Forelimb muscle (tissue), 1 donor: ENCODE data around the gene MIR17HG. TPM values are rescaled to one million over a fixed set of nuclear protein-coding genes. Genes with fewer than 3 reads are reported as not detected.
"Not testable (repeated sequence)": the region's sequence is repeated elsewhere in the genome, so short reads cannot be mapped to it uniquely, and the experiment has no call there.

Experiments
- DNase-seq: peaks from one replicate; pipeline ENCODE4 v3.0.0-alpha.2; 2013; ENCODE audit warnings: low read depth
- polyA plus RNA-seq: library from polyadenylated mRNA; unstranded; fragments of 120-200 nt; gene quantifications from one replicate; pipeline ENCODE4 v1.2.1, GENCODE V29; 2013; ENCODE audit not compliant: insufficient read length

Gene MIR17HG
- 3.4 TPM for polyA plus RNA-seq

DNA sequence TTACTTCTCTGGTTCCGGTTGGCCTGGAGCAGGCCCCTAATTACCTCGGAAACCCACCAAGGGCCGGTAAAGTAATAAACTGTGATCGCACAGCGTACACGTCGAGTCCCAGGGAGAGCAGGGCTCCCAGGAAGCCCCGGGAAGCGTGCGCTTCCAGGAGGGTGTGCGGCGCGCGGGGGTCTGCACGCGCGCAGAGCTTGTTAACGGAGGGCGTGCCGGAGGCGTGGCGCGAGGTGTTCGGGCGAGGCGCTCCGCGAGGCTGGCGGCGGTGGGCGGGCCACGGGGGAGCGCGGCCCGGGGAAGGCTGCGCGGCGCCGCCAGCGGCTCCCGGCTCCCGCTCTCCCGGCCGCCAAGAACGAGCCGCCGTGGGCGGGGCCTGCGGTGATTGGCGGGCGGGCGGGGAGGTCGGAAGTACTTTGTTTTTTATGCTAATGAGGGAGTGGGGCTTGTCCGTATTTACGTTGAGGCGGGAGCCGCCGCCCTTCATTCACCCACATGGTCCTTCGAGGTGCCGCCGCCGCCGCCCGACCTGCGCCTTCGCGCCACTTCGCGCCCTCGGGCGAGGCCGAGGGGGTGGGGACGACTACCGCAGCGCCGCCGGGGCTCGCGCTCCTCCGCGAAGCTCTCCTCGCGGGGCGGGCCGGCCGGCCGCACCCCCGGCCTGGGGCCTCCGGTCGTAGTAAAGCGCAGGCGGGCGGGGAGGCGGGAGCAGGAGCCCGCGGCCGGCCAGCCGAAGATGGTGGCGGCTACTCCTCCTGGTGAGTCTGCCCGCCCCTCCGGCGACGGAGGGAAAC, at the start of gene MIR17HG:
Gene MIR17HG, plus strand, starts transcription at position 486 of the 794 bp plus-strand sequence.
- DNase-seq, result peak; percentile 70

DNA sequence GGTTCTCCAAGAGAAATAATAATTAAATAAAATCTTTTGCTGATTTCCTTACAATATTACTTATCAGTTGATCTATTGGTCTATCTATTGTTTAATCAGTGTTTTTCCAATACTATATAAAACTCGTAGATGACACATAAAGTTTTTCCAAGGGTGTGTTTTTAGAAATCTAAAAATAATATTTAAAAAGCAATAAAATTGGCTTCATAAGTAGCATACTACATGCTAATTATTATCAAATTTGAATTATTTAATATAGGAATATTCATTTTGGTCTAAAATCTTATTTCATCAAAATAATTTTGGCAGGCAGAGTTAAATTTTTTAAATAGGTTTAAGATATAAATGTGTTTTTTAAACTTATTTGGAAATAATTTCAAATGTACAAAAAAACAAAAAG, 49.4 kb upstream of the MIR17HG start:
- DNase-seq, result no peak

DNA sequence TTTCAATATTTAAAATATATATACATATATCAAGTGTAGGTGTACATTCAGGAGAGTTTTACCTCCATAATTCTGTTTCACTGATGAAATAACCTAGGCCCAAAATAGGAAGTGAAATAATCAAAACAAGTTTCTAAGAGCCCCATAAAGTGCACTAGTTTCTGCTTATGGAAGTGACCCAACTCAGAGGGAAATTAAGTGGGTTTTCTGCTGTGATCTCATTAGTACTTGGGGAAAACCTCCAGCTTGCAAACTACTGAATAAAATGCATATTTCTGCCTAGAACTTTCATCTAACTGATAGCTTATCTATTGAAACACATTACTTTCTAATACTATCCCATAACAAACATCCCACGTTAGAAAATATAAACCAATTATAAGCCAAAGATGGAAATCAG, 45.4 kb upstream of the MIR17HG start:
- DNase-seq, result no peak

DNA sequence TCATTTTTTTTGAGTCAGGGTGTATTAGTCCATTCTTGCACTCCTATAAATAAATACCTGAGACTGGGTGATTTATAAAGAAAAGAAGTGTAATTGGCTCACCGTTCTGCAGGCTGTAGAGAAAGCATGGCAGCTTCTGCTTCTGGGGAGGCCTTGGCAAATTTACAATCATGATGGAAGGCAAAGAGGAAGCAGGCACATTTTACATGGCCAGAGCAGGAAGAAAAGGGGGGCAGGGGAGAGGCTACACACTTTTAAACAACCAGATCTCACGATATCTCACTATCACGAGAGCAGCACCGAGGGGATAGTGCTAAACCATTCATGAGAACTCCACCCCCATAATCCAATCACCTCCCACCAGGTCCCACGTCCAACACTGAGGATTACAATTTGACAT, 44.5 kb upstream of the MIR17HG start:
- DNase-seq, result no peak

DNA sequence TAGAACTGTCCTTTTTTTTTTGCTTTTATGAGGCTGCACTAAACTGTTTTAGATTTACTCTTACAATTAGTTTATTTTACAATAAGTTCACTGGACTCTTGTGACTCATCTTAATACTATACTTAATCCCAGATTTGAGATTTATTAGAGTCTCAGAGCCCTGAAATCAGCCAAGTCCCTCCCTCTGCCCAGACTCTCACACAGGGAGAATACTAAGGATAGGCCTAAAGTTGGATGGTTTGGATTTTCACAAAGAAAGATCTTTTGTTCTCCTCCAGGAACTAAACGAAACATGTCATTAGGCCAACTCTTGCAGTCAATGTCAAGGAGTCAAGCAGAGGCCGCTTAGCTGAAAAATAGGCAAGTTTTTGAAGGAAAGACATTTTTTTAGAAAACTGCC, 42.7 kb upstream of the MIR17HG start:
- DNase-seq, result peak; percentile 65

DNA sequence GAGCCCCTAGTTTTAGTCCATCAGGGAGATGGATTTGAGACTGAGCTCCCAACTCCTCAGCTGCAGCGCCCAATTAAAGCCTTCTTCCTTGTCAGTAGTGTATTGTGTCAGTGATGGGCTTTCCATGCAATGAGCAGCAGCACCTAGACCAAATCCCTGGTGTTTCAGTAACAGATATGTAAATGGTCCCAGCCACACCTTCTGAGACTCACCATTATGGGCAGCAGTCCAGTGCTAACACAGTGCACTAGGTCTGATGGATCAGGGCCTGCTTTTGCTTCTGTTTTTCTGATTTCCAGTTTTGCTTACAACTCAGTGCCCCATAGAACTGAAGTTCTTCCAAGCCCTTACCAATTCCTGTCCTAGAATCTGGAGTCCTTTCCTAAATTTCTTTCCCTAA, 41.8 kb upstream of the MIR17HG start:
- DNase-seq, result no peak

DNA sequence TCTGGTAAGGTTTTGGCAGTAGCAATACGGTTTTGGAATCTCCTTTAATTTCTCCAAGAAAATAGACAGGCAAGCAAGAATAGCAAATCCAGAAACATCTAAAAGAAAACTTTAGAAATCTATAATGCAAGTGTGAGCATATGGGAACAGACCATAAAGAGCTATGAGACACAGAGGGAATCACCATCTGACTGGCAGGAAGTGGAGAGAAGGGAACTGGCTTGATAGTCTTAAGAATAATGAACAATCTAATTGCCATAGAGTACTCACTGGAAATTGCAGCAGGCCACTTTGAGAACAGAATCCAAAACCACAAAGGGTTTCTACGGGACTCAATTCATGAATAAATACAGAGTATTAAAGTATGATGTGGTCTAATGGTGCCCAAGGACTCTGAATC, 39.6 kb upstream of the MIR17HG start:
- no peak for DNase-seq

DNA sequence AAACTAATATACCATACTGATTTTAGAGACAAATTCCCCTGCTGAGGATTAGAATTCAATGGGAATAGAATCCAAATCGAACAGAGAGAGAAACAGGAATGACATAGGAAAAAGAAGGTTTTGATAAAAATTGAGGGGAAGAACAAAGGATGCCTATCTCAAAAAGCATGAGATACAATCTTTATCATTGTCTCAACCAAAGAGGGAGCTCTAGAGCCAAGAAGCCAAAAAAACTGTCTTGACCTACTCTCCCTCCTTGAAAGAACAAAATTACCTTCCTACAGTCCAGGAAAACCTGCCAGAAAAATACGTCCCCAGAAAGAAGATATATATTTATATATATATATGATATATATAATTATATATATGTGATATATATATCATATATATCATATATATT, 39.2 kb upstream of the MIR17HG start:
- no peak for DNase-seq

DNA sequence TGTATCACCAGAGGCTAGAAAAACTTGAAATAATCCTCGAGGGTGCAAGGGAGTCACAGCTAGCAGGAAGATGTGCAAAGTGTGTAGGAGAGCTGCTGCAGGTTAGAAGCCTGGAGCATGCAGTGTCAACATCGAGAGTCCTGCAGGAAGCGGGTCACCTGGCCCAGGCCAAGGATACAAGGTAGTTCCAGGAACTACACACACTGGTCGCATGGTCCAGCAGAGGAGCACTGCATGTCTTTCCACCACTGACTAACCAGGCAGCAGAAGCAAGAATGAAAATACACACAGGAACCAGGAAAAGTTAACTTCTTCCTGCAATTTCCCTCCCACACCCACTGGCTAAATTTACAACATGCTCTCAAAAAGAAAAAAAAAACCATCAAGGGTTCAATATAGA, 36.0 kb upstream of the MIR17HG start:
- DNase-seq, result no peak

DNA sequence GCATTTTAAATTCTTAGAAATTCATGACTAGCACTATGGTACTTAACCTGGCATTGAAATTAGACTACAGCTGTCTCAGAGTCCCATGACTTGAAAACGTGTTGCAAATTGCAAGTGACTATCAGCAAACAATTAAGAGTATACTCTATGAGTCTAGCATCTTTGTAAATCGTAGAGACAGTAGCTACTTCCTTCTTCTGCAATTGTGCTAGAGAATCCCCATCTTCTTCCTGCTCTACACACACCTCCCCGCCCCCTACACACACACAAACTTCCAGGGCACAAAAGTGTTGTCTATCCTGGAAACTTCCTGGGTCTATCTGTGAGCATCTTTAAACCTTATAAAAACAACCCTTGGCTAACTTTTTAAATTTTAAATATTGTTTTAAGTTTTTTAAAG, 35.2 kb upstream of the MIR17HG start:
- DNase-seq, result no peak

DNA sequence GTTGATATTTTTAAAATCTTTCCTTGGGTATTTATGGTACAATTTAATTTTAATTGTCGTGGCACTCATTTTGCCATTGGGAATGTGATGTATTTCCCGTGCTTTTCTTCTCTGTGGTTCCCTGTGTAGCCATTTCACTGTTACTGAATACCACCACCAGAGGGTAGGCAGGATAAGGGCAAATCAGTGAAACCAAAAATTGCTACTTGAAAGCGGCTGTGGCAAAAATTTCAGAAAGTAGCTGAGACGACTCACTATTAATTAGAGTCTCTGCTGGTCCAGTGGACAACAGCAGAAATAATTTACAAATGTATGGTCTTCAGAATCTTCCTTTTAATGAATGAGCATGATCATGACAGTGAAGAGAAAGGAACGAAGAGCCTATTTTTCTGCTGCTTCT, 34.4 kb upstream of the MIR17HG start:
- DNase-seq, result no peak

DNA sequence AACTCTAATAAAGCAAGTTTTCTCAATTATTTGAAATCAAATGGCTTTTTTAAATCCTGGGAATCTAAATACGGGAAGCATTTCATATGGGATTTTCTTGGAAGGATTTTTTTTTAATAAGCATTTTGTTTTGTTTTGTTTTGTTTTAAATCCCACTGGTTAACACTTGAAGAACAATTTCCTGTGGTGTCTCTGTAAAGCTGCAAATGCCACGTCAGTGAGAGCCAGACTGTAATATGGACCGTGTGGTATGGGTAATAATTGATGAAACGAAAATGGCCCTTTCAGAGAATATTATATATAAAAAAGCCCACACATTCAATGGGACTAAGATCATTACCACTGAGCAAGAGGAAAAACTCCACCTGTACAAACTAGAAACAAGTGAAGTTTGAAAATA, 33.9 kb upstream of the MIR17HG start:
- DNase-seq, result no peak

DNA sequence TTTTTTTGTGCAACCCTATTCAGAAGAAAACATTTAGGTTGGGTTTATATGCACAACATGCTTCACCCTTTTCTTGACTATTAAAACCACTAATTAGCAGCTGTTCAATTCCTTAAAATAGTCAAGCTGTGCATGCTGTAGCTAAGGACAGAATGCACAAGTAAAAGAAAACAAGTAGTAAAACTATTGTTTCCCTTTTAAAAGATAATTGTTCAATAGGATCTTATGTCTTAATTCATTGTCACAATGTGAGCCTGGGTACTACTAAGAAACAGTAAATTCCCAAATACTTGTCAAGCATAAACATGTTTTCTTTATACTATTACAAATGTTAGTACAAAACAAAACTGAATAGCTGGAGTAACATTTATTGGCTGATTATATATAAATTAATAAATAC, 32.6 kb upstream of the MIR17HG start:
- no peak for DNase-seq

DNA sequence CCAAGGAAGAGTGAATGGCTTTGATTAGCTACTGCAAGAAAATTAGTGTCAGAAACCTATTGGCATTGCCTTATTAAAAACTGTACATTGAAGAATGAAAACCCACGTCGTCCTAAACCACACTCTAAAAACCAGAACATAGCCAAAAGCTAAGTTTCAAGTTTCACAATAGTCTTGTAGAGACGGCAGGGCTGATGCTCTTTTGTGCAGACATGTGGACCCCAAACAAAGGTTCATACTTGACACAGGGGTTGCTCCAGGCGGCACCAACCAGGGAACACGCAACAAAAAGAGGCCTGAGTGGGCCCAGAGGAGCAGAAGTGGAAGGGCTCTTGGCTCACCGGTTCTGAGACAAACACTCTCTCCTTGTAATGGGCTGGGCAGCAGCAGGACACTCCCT, 28.6 kb upstream of the MIR17HG start:
- no peak for DNase-seq

DNA sequence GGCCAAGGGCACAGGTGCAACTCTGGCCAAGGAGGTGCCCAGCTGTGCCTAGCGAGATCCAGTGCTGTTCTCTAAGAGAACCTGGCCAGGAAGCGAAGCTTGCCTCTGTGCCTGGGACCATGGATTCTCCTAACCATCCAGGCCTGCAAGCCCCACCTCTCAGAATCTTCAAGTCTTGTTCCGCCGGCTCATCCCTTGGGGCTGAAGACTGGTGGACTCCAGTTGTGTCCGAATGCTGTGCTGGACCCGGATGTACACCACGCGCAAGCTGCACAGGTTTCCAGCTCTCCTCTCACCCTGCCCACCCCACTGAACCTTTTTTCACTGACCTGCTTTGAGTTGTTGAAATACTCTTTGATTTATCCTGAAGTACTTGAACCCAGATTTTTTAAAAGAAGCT, 27.5 kb upstream of the MIR17HG start:
- DNase-seq, result no peak

DNA sequence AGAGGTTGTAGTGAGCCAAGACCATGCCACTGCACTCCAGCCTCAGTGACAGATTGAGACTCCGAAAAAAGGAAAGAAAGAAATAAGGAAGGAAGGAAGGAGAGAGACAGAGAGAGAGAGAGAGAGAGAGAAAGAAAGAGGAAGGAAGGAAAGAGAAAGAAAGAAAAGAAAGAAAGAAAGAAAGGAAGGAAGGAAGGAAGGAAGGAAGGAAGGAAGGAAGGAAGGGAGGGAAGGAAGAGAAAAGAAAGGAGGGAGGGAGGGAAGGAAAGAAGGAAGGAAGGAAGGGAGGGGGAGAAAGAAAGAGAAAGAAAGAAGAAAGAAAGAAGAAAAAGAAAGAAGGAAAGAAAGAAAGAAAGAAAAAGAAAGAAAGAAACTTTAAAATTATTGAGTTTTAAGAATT, 26.5 kb upstream of the MIR17HG start:
- not testable (repeated sequence) for DNase-seq

DNA sequence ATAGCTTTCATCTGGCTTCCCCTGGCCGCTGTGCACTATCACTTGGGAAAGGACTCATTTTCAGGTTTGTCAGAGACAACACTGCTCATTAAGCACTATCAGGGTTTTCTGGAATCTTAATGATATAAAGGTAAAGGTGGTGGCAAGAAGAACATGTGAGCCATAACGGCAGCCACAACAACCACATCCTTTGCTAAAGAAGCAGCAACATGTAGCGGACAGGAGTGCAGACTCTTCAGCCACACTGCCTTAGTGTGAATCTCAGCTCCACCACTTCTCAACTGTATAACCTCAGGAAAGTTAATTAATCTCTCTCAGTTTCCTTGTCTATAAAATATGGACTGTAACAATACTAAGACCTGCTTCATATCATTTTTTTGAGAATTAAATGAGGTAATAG, 24.1 kb upstream of the MIR17HG start:
- DNase-seq, result no peak

DNA sequence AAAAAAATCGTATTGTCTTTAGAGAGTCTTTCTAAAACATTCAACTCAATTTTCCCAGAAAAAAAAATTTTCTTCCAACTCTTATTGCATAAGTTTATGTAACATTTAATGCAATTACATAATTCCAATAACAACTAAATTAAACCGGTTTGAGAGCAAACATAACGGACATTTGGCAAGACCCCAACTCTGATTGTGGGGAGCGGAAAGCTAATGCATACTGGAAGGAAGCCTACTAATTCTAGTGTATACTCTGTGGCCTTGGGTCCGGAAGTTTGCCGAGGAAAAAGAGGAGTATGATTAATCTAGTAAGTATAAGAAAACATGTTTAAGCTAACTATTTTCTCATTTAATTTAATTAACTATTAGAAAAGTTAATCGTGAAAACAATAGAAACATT, 21.3 kb upstream of the MIR17HG start:
- no peak for DNase-seq

DNA sequence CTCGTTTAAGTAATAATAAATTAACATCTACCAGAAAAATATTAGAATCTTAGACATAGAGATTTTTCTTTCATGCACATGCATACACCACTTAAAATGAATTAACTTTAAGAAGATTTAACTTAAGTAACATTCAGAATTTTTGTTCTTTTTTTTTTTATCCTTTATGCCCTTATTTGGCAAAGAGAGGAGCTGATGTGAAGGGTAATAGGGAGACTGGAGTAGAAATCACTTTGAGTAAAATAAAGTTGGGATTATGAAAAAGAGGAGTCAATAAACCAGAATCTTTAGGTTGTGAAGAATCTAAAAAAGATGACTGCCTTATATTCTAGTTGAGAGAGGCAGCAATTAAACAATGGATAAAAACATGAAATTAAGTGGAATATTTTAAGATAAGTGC, 18.8 kb upstream of the MIR17HG start:
- no peak for DNase-seq

DNA sequence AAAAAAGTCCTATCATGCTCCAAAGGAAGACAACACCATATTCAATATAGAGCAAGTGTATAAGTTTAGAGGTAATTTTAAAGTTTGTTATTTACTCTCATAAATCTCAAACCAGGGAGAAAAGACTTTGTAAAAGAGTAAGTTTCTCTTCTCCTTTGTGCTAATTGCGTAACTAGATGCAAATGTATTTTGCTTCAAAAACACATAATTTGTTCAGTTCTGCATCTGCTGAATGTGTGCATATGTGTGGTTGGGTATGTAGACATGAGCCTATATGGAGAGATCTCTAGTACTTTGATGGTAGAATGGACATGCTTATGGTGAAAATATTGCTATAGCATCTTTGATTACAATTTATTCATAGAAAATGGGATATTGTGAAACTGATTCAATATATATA, 17.8 kb upstream of the MIR17HG start:
- no peak for DNase-seq

DNA sequence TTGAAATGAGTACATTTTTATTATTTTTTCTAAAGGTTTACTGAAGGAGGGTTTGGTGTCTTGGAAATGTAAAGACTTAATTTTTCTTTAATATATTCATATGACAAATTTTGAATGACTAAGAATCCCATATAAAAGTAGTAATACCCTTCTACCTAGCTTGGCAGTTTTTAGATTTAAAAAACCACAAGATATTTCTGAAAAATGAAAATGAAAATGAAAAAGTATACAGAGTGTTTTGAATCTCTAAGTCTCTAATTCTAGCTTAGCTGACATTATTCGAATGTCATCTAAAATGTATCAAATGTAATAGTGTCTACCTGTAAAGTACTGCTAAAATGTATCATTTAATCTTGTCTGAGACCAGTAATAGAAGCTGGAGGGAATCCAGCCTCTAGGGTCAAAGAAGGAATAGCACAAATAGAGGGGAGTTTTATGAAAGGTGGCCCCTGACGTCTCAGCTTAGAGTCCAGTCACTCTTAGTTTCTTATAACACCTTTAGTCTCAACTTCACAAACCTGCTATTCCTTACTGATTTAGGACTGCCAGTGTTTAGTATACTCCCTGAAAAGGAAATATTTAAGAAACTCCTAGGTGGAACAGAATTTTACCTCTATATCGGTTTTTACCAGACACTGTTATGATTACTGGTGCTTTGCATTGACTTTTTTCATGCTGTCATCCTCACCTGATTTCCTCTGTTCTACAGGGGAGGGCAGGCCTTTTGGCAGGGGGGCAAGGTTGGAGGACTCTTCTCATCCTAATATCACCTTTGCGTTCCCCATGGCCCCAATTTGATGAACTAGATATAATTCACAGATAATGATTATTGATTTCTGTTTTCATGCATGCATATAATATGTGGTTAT, 16.2 kb upstream of the MIR17HG start:
- no peak for DNase-seq

DNA sequence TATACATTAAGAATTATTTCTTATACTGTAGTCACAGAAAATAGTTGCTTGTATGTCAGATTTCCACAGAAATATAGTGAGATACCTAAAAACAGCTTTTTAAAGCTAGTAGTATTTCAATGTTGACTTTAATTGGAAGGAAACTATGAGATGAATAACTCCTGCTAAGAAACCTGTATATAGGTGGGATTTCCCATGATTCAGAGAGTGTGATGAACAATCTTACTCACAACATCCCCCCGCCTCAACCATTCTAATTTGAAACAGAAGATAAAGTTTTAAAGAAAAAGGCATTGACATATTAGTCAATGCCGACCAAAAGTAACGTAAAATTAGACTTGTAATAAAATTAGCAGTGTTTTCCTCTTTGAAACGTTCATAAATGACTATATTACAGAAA, 1.4 kb upstream of the MIR17HG start:
- no peak for DNase-seq

DNA sequence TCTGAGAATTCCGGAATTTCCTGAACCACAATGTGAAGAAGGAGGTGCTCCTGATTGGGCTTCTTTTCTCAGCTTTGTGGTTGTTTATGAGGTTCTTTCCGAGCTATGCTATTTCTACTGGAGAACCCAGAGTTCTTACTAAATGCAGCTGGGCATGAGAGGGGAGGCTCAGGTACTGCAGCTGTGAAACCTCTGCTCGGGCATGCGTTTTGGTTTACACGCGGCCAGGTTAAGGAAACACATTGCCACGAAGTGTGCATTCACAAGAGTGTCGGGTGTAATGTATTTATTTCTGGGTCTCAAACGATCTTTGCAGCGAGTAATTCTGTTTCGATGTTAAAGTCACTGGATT, 661 bp upstream of the MIR17HG start:
- no peak for DNase-seq
